HG03025 (cell line): ENCODE data around the gene ZNF670.
"Not testable (repeated sequence)": the region's sequence is repeated elsewhere in the genome, so short reads cannot be mapped to it uniquely, and the experiment has no call there.

Experiments
- ATAC-seq: cut with Tn5 transposase; IDR thresholded peaks from one replicate; pipeline ENCODE4 v1.9.1; 2021; ENCODE audit warnings: mild to moderate bottlenecking, moderate library complexity; ENCODE audit not compliant: unreplicated experiment, low FRiP score

The ZNF670 gene

DNA sequence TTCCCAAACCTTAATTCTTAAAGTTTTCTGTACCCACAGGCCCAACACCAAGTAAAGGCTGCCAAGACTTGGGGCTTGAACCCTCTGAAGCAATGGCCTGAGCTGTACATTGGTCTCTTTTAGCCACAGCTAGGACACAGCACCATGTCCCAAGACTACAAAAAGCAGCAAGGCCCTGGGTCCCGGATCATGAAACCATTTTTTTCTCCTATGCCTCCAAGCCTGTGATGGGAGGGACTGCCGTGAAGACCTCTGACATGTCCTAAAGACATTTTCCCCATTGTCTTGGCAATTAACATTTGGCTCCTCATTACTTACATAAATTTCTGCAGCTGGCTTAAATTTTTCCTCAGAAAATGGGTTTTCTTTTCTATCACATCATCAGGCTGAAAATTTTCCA, 30.9 kb downstream of the ZNF670 start:
- no peak for ATAC-seq

DNA sequence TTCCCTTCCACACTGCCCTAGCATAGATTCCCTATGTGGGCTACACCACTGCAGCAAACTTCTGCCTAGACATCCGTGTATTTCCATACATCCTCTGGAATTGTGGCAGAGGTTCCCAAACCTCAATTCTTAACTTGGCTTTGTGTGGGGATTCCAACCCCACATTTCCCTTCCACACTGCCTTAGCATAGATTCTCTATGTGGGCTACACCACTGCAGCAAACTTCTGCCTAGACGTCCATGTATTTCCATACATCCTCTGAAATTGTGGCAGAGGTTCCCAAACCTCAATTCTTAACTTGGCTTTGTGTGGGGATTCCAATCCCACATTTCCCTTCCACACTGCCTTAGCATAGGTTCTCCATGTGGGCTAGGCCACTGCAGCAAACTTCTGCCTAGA, 31.4 kb downstream of the ZNF670 start:
- no peak for ATAC-seq

DNA sequence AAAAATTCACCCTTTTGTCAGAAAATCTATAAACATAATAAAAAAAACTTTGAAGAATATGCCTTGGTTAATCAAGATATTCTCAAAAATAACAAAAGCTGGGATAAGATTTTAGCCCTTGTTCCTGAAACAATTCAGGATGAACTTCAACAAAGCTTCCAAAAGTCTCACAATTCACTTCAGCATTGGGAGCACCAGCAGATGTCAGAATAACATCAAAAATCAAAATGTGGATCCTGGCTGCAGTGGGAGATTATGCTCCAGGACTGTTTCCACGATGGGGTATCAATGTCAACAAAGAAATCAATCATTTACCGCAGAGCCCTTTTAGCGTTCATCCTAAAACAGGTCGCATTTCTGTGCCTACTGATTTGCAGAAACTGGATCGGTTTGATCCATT, 35.2 kb downstream of the ZNF670 start:
- no peak for ATAC-seq

DNA sequence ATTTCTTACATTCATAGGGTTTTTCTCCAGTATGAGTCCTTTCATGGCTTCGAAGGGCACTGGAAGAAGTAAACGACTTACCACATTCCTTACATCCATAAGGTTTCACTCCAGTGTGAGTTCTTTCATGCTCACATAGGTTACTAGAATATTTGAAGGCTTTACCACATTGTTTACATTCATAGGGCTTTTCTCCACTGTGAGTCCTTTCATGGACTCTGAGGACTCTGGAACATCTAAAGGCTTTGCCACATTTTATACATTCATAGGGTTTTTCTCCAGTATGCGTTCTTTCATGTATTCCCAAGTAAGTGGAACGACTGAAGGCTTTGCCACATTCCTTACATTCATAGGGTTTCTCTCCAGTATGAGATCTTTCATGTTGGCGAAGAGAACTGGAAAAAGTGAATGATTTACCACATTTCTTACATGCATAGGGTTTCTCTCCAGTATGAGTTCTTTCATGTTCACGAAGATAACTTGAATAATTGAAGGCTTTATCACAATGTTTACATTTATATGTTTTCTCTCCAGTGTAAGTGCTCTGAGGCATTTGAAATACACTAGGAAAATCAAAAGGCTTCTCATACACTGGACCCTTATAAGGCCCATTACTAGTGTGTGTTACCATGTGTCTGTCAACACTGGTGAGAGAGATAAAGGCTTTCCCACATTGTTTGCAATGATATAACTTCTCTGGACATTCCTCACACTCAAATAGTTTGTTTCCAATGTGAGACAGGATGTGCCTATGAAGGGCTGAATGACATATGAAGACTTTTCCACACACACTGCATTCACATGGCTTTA, 40.9 kb downstream of the ZNF670 start:
- ATAC-seq = no peak

DNA sequence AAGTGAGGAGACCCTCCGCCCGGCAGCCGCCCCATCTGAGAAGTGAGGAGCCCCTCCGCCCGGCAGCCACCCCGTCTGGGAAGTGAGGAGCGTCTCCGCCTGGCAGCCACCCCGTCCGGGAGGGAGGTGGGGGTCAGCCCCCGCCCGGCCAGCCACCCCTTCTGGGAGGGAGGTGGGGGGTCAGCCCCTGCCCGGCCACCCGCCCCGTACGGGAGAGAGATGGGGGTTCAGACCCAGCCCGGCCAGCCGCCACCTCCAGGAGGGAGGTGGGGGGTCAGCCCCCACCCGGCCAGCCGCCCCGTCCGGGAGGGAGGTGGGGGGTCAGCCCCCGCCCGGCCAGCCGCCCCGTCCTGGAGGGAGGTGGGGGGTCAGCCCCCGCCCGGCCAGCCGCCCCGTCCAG, 46.3 kb downstream of the ZNF670 start:
- not testable (repeated sequence) for ATAC-seq
